Erythroblast (primary cell): ENCODE measurements around the gene ZMPSTE24.

Experiments
- GATA1 ChIP-seq: IDR thresholded peaks from 2 replicates; pipeline ENCODE4 v1.6.1; 2011; ENCODE audit warnings: low read depth, mild to moderate bottlenecking, control low read depth, low read length, moderate library complexity
- POLR2A ChIP-seq: IDR thresholded peaks from 2 replicates; pipeline ENCODE4 v1.6.1; 2011; ENCODE audit warnings: mild to moderate bottlenecking, low read length

- no peak for TF ChIP-seq POLR2A
- no peak for TF ChIP-seq GATA1
Measured at GRCh38 chr1:40337443-40337842, 79.4 kb downstream of the ZMPSTE24 start.
